HepG2 (cell line): ENCODE data around the gene SEC14L2. TPM values are rescaled to one million over a fixed set of nuclear protein-coding genes. Genes with fewer than 3 reads are reported as not detected.

Experiments used
- ATAC-seq: fragments of 200-7000 bp; cut with Tn5 transposase; 3 replicates; pipeline ENCODE4 v1.9.1; 2020; ENCODE audit warnings: mild to moderate bottlenecking, moderate library complexity
- BruUV-seq: library from RNA; stranded (reverse); fragments of 400-500 nt; replicated peaks from 2 replicates; lab custom pipeline; 2021; lab: Mats Ljungman, UMichigan
- CTCF ChIA-PET: fragments of 300-600 bp; formaldehyde crosslinking; extraction: SDS; loops from one replicate; lab custom pipeline; 2021; ENCODE audit warnings: low total read pairs, inconsistent platforms, low intra/inter-chr PET ratio; lab: Yijun Ruan, JAX
- POLR2A ChIA-PET: fragments of 350-600 bp; sonication (Branson Sonifier 250); formaldehyde crosslinking; loops from one replicate; lab custom pipeline; 2020; ENCODE audit warnings: antibody characterized with exemption, inconsistent platforms; lab: Yijun Ruan, JAX
- DNase-seq: peaks from one replicate; pipeline ENCODE4 v3.0.0-alpha.2; 2015; ENCODE audit warnings: low spot score
- FAIRE-seq: peaks from 3 replicates; lab custom pipeline; 2011; peaks lifted over from hg19 to GRCh38; lab: Jason Lieb, UNC
- H2AFZ ChIP-seq: one replicate; pipeline ENCODE4 v1.6.1; 2011; ENCODE audit warnings: low read length, inconsistent platforms
- H3K27ac ChIP-seq: fragments of 300-600 bp; 3 replicates; pipeline ENCODE4 v1.8.0; 2011; ENCODE audit warnings: mixed run types, mild to moderate bottlenecking, mixed read lengths, low read length, inconsistent platforms; ENCODE audit not compliant: insufficient read depth; ENCODE audit errors: extremely low read length
- H3K27me3 ChIP-seq, 2 experiments: fragments of 200-600 bp in 1 of 2; 2 replicates in 1 of 2; 3 replicates in 1 of 2; pipeline versions ENCODE4 v1.6.0 to v1.8.0; 2011; ENCODE audit warnings: low read length in 2 of 2, mild to moderate bottlenecking in 2 of 2, moderate library complexity in 2 of 2, inconsistent platforms in 1 of 2; ENCODE audit not compliant: insufficient read depth in 2 of 2, control insufficient read depth in 1 of 2
- H3K36me3 ChIP-seq, 2 experiments: fragments of 200-600 bp in 1 of 2; replicated peaks in 1 of 2; 2 replicates in 1 of 2; 3 replicates in 1 of 2; pipeline versions ENCODE4 v1.5.1 to v1.8.0; 2011; ENCODE audit warnings: low read length in 2 of 2, inconsistent platforms in 1 of 2; ENCODE audit not compliant: insufficient read depth in 2 of 2, control insufficient read depth in 1 of 2
- H3K4me1 ChIP-seq: 2 replicates; pipeline ENCODE4 v1.5.1; 2012; ENCODE audit warnings: low read length, inconsistent platforms; ENCODE audit not compliant: insufficient read depth
- H3K4me2 ChIP-seq: 2 replicates; pipeline ENCODE4 v1.6.0; 2011; ENCODE audit warnings: low read depth, low read length, inconsistent platforms
- H3K4me3 ChIP-seq, 3 experiments: fragments of 200-600 bp in 1 of 3; sonication (generic), shearing (Covaris generic) in 1 of 3; replicated peaks in 1 of 3; 2 replicates each; pipeline ENCODE4 v1.5.1; 2011 to 2016; ENCODE audit warnings: low read length in 3 of 3, inconsistent platforms in 2 of 3, low read depth in 2 of 3, mild to moderate bottlenecking in 2 of 3, control low read depth in 1 of 3, mixed read lengths in 1 of 3; ENCODE audit not compliant: insufficient read depth in 1 of 3
- H3K79me2 ChIP-seq: one replicate; pipeline ENCODE4 v1.6.1; 2011; ENCODE audit warnings: low read length, inconsistent platforms; ENCODE audit not compliant: insufficient read depth
- H3K9ac ChIP-seq: 2 replicates; pipeline ENCODE4 v1.6.0; 2011; ENCODE audit warnings: mild to moderate bottlenecking, low read depth, low read length, inconsistent platforms; ENCODE audit not compliant: insufficient read depth
- H3K9me3 ChIP-seq: 2 replicates; pipeline ENCODE4 v1.5.1; 2012; ENCODE audit warnings: mild to moderate bottlenecking, low read length
- H4K20me1 ChIP-seq: 2 replicates; pipeline ENCODE4 v1.6.0; 2011; ENCODE audit warnings: inconsistent platforms, mild to moderate bottlenecking, low read length, moderate library complexity; ENCODE audit not compliant: insufficient read depth
- MAFF ChIP-seq: IDR thresholded peaks from 2 replicates; pipeline ENCODE4 v1.6.1; 2011; ENCODE audit warnings: low read depth, low read length, improper control_type of control experiment
- MAFK ChIP-seq, 2 experiments: IDR thresholded peaks in 1 of 2; conservative IDR thresholded peaks in 1 of 2; 2 replicates each; pipeline ENCODE4 v1.6.1; 2011; ENCODE audit warnings: improper control_type of control experiment in 2 of 2, low read length in 2 of 2
- MAZ ChIP-seq, 2 experiments: sonication (generic) in 1 of 2; formaldehyde crosslinking in 1 of 2; IDR thresholded peaks; 2 replicates each; pipeline versions ENCODE4 v1.5.0 to v1.6.1; 2012 to 2020; ENCODE audit warnings: low read depth in 2 of 2, mild to moderate bottlenecking in 2 of 2, borderline replicate concordance in 1 of 2, improper control_type of control experiment in 1 of 2, low read length in 1 of 2, missing genetic modification reagents in 1 of 2, moderate library complexity in 1 of 2
- ZNF598 ChIP-seq: sonication (generic); formaldehyde crosslinking; IDR thresholded peaks from 2 replicates; pipeline ENCODE4 v1.5.1; 2020; ENCODE audit warnings: mild to moderate bottlenecking, missing genetic modification reagents, borderline replicate concordance
- WGBS: methylation state at CpG from one replicate; pipeline ENCODE4 v1.1.6; 2017; ENCODE audit warnings: low lambda C conversion rate; 5-methylcytosine and 5-hydroxymethylcytosine counted together
- in situ Hi-C: cut with HindIII; loops from 2 replicates; pipeline ENCODE4 v1.10.0; 2017; ENCODE audit warnings: low pct_unique_long_range_greater_than_20kb; ENCODE audit not compliant: extremely low pct_ligation_motif_present
- intact Hi-C: fragments of 100-400 bp; cut with micrococcal nuclease; formaldehyde crosslinking; loops from one replicate; pipeline ENCODE4 v1.10.0; 2022; ENCODE audit not compliant: unreplicated experiment
- polyA plus RNA-seq, 8 experiments: library from polyadenylated mRNA; depleted of rRNA in 3 of 8; stranded (reverse) in 7 of 8; unstranded in 1 of 8; fragments of >200 nt; fragmentation: Illumina TruSeq in 4 of 8; extraction: Trizol in 4 of 8; gene quantifications; 2 replicates each; pipeline versions ENCODE4 v1.2.1 to v1.2.3, GENCODE V29; 2011 to 2016; ENCODE audit warnings: low read depth in 4 of 8, missing spikeins in 1 of 8, mixed read lengths in 1 of 8; ENCODE audit not compliant: insufficient read depth in 1 of 8
- total RNA-seq, 5 experiments: library from RNA; depleted of rRNA; stranded (reverse); fragments of >200 nt; fragmentation: Illumina TruSeq; extraction: Trizol; gene quantifications; 2 replicates each; pipeline ENCODE4 v1.2.3, GENCODE V29; 2016; ENCODE audit warnings: low read depth in 1 of 5
- TF ChIP-seq, protein P1 (sequence below): sonication (generic); formaldehyde crosslinking; IDR thresholded peaks from 2 replicates; pipeline ENCODE4 v1.4.0; 2020; ENCODE audit warnings: missing genetic modification reagents, borderline replicate concordance

SEC14L2 gene
- total and polyA plus RNA-seq, 2 of the 13 experiments (the other 11 are each of a cell fraction or from before 2014, with no cell fraction given) = 4.1 to 5.1 TPM

DNA sequence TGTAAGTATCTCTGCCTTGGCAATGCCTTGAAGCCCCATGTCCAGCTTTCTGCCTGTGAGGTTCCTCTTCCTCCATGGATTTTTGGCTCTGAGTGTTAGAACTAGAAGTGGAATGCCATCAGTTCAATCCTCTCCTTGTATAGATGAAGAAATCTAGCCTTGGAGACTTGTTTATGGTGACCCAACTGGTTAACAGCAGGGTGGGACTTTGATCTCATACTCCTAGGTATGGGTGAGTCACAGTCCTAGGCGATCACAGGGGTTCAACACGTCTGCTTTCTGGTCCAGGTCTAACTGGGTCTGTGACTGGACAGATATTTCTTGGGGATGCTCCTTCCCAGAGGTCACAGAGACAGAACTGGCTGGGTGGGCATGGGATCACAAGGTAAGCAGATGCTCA, 19.6 kb downstream of the SEC14L2 start (continued):
- TF ChIP-seq, protein P1, sequence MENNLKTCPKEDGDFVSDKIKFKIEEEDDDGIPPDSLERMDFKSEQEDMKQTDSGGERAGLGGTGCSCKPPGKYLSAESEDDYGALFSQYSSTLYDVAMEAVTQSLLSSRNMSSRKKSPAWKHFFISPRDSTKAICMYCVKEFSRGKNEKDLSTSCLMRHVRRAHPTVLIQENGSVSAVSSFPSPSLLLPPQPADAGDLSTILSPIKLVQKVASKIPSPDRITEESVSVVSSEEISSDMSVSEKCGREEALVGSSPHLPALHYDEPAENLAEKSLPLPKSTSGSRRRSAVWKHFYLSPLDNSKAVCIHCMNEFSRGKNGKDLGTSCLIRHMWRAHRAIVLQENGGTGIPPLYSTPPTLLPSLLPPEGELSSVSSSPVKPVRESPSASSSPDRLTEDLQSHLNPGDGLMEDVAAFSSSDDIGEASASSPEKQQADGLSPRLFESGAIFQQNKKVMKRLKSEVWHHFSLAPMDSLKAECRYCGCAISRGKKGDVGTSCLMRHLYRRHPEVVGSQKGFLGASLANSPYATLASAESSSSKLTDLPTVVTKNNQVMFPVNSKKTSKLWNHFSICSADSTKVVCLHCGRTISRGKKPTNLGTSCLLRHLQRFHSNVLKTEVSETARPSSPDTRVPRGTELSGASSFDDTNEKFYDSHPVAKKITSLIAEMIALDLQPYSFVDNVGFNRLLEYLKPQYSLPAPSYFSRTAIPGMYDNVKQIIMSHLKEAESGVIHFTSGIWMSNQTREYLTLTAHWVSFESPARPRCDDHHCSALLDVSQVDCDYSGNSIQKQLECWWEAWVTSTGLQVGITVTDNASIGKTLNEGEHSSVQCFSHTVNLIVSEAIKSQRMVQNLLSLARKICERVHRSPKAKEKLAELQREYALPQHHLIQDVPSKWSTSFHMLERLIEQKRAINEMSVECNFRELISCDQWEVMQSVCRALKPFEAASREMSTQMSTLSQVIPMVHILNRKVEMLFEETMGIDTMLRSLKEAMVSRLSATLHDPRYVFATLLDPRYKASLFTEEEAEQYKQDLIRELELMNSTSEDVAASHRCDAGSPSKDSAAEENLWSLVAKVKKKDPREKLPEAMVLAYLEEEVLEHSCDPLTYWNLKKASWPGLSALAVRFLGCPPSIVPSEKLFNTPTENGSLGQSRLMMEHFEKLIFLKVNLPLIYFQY (CRISPR knock-in tag) = peak; percentile 32; the same call in 1 of the 2 replicates

DNA sequence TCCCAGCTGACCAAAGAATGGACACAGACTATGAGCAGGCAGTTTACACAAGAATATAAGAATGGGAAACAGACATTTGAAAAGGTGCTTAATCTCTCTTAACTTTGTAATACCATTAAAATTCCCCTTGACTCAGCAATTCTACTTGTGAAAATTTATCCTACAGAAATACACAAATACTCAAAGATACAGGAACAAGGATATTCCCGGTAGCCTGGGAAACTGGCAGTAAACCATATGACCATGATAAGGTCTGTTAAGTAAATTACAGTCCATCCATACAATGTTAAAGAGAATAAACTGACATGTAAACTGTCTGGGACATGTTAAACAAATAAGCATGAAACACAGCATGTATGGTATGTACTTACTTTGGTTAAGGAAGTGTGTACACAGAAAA, 20.0 kb downstream of the SEC14L2 start:
- Histone ChIP-seq H2AFZ (no peak overlapping the region), H3K9me3 (no peaks in the 10 kb centered on the region), H3K79me2 (peaks cover 7% of the 10 kb centered on the region), H4K20me1 (no peaks in the 10 kb centered on the region), H3K4me2 (no peak overlapping the region), H3K9ac (no peak overlapping the region), H3K27me3 (no peaks in the 10 kb centered on the region), H3K4me3 (no peak overlapping the region), H3K27ac (no peak overlapping the region), H3K36me3 (peaks cover 8 to 33% of the 10 kb centered on the region in 2 experiments), H3K4me1 (peaks cover 65% of the 10 kb centered on the region)
- TF ChIP-seq MAZ (IDR thresholded peaks at IDR 0.05; ENCODE audit: borderline replicate concordance, low read depth, low read length) (no peak), MAZ (CRISPR knock-in tag; IDR thresholded peaks at IDR 0.05; ENCODE audit: low read depth) (no peak), MAFK (conservative IDR thresholded peaks at IDR 0.05 in 1 of 2, IDR thresholded peaks at IDR 0.05 in 1 of 2; ENCODE audit: low read length in 2 of 2) (peak; percentile 79 to 94), MAFF (peak; percentile 83), ZNF598 (CRISPR knock-in tag) (no peak)
- CTCF ChIA-PET = no interaction called here
- no TSS peak for BruUV-seq
- DNase-seq (no peak), ATAC-seq (no peak), FAIRE-seq (no peak)
- in situ Hi-C loops = no loop called here
- intact Hi-C loops = no loop called here
- WGBS = 96% methylated on average over 1 of the region's 1 CpG
- POLR2A ChIA-PET = no interaction called here
